ENCODE results near the gene LRPPRC. TPM values are rescaled to one million over a fixed set of nuclear protein-coding genes. Genes with fewer than 3 reads are reported as not detected.

LRPPRC gene
- total and polyA plus RNA-seq, 2 donors = 34.8 to 52.7 TPM

GRCh38 chr2:43890855-43891254 lies 104.9 kb downstream of the LRPPRC start:
- Histone ChIP-seq H3K4me3 (ENCODE audit: low read length in 2 of 2) (no peak overlapping the region), H3K4me1 (ENCODE audit: control insufficient read depth in 2 of 2, insufficient read depth in 2 of 2, low read length in 2 of 2) (no peaks in the 10 kb centered on the region), H3K9me3 (ENCODE audit: control insufficient read depth in 2 of 2, insufficient read depth in 1 of 2, low read length in 1 of 2) (no peaks in the 10 kb centered on the region), H3K27ac (ENCODE audit: low read depth in 1 of 2, low read length in 1 of 2) (no peak overlapping the region), H3K27me3 (ENCODE audit: control insufficient read depth in 2 of 2, insufficient read depth in 1 of 2, low read length in 1 of 2) (no peaks in the 10 kb centered on the region), H3K36me3 (ENCODE audit: control insufficient read depth in 2 of 2, insufficient read depth in 2 of 2, low read length in 1 of 2) (peaks cover 39 to 81% of the 10 kb centered on the region in 2 donors)
- WGBS = 98% methylated on average over 4 of the region's 4 CpGs
- no peak for DNase-seq (ENCODE audit: low read depth in 6 of 9, low spot score in 9 of 9)

- Histone ChIP-seq H3K36me3 (ENCODE audit: control insufficient read depth in 2 of 2, insufficient read depth in 2 of 2, low read length in 1 of 2) (peaks cover 37 to 69% of the 10 kb centered on the region in 2 donors), H3K4me1 (ENCODE audit: control insufficient read depth in 2 of 2, insufficient read depth in 2 of 2, low read length in 2 of 2) (no peaks in the 10 kb centered on the region), H3K9me3 (ENCODE audit: control insufficient read depth in 2 of 2, insufficient read depth in 1 of 2, low read length in 1 of 2) (no peaks in the 10 kb centered on the region), H3K27ac (ENCODE audit: low read depth in 1 of 2, low read length in 1 of 2) (no peak overlapping the region), H3K27me3 (ENCODE audit: control insufficient read depth in 2 of 2, insufficient read depth in 1 of 2, low read length in 1 of 2) (no peaks in the 10 kb centered on the region), H3K4me3 (ENCODE audit: low read length in 2 of 2) (no peak overlapping the region)
- DNase-seq (ENCODE audit: low read depth in 6 of 9, low spot score in 9 of 9) = no peak
- over 99% methylated on average over 4 of the region's 4 CpGs for WGBS
Observed at GRCh38 chr2:43889416-43889815, 106.4 kb downstream of the LRPPRC start.

- Histone ChIP-seq H3K4me3 (ENCODE audit: low read length in 2 of 2) (no peak overlapping the region), H3K4me1 (ENCODE audit: control insufficient read depth in 2 of 2, insufficient read depth in 2 of 2, low read length in 2 of 2) (no peaks in the 10 kb centered on the region), H3K9me3 (ENCODE audit: control insufficient read depth in 2 of 2, insufficient read depth in 1 of 2, low read length in 1 of 2) (no peaks in the 10 kb centered on the region), H3K27ac (ENCODE audit: low read depth in 1 of 2, low read length in 1 of 2) (no peak overlapping the region), H3K36me3 (ENCODE audit: control insufficient read depth in 2 of 2, insufficient read depth in 2 of 2, low read length in 1 of 2) (peaks cover 31 to 47% of the 10 kb centered on the region in 2 donors), H3K27me3 (ENCODE audit: control insufficient read depth in 2 of 2, insufficient read depth in 1 of 2, low read length in 1 of 2) (no peaks in the 10 kb centered on the region)
- WGBS = 97% methylated on average over 7 of the region's 7 CpGs
- DNase-seq (ENCODE audit: low read depth in 6 of 9, low spot score in 9 of 9) = no peak
Observed at GRCh38 chr2:43887176-43887575, 108.6 kb downstream of the LRPPRC start.

- no peaks in the 10 kb centered on the region for H3K9me3 ChIP-seq (ENCODE audit: control insufficient read depth in 2 of 2, insufficient read depth in 1 of 2, low read length in 1 of 2)
Observed at GRCh38 chr2:43885132-43885632, 110.6 kb downstream of the LRPPRC start.

GRCh38 chr2:43884689-43885088 lies 111.1 kb downstream of the LRPPRC start:
- no peaks in the 10 kb centered on the region for H3K4me1 ChIP-seq (ENCODE audit: control insufficient read depth in 2 of 2, insufficient read depth in 2 of 2, low read length in 2 of 2)
- DNase-seq (ENCODE audit: low read depth in 6 of 9, low spot score in 9 of 9) = no peak
- H3K27ac ChIP-seq (ENCODE audit: low read depth in 1 of 2, low read length in 1 of 2) = no peak overlapping the region
- H3K4me3 ChIP-seq (ENCODE audit: low read length in 2 of 2) = no peak overlapping the region
- no peaks in the 10 kb centered on the region for H3K27me3 ChIP-seq (ENCODE audit: control insufficient read depth in 2 of 2, insufficient read depth in 1 of 2, low read length in 1 of 2)
- peaks cover 27 to 28% of the 10 kb centered on the region in 2 donors for H3K36me3 ChIP-seq (ENCODE audit: control insufficient read depth in 2 of 2, insufficient read depth in 2 of 2, low read length in 1 of 2)
- no peaks in the 10 kb centered on the region for H3K9me3 ChIP-seq (ENCODE audit: control insufficient read depth in 2 of 2, insufficient read depth in 1 of 2, low read length in 1 of 2)
- 97% methylated on average over 5 of the region's 5 CpGs for WGBS

More at GRCh38 chr2:43885132-43885632, 110.6 kb downstream of the LRPPRC start:
- H3K4me1 ChIP-seq (ENCODE audit: control insufficient read depth in 2 of 2, insufficient read depth in 2 of 2, low read length in 2 of 2) = no peaks in the 10 kb centered on the region
- no peaks in the 10 kb centered on the region for H3K27me3 ChIP-seq (ENCODE audit: control insufficient read depth in 2 of 2, insufficient read depth in 1 of 2, low read length in 1 of 2)
- WGBS = 97% methylated on average over 7 of the region's 7 CpGs
- H3K27ac ChIP-seq (ENCODE audit: low read depth in 1 of 2, low read length in 1 of 2) = no peak overlapping the region
- H3K4me3 ChIP-seq (ENCODE audit: low read length in 2 of 2) = no peak overlapping the region
- peaks cover 27 to 31% of the 10 kb centered on the region in 2 donors for H3K36me3 ChIP-seq (ENCODE audit: control insufficient read depth in 2 of 2, insufficient read depth in 2 of 2, low read length in 1 of 2)
- DNase-seq (ENCODE audit: low read depth in 6 of 9, low spot score in 9 of 9) = no peak

- Histone ChIP-seq H3K4me3 (ENCODE audit: low read length in 2 of 2) (no peak overlapping the region), H3K36me3 (ENCODE audit: control insufficient read depth in 2 of 2, insufficient read depth in 2 of 2, low read length in 1 of 2) (peaks cover 10% of the 10 kb centered on the region in 2 donors), H3K27ac (ENCODE audit: low read depth in 1 of 2, low read length in 1 of 2) (no peak overlapping the region), H3K4me1 (ENCODE audit: control insufficient read depth in 2 of 2, insufficient read depth in 2 of 2, low read length in 2 of 2) (no peaks in the 10 kb centered on the region), H3K9me3 (ENCODE audit: control insufficient read depth in 2 of 2, insufficient read depth in 1 of 2, low read length in 1 of 2) (no peaks in the 10 kb centered on the region), H3K27me3 (ENCODE audit: control insufficient read depth in 2 of 2, insufficient read depth in 1 of 2, low read length in 1 of 2) (no peaks in the 10 kb centered on the region)
- WGBS = 97% methylated on average over 4 of the region's 4 CpGs
- DNase-seq (ENCODE audit: low read depth in 6 of 9, low spot score in 9 of 9) = no peak
Observed at GRCh38 chr2:43882312-43882711, 113.5 kb downstream of the LRPPRC start.

GRCh38 chr2:43880952-43881351 lies 114.8 kb downstream of the LRPPRC start:
- WGBS = 70% methylated on average over 5 of the region's 5 CpGs

GRCh38 chr2:43880471-43880870 lies 115.3 kb downstream of the LRPPRC start:
- H3K4me1 ChIP-seq (ENCODE audit: control insufficient read depth in 2 of 2, insufficient read depth in 2 of 2, low read length in 2 of 2) = no peaks in the 10 kb centered on the region
- no peaks in the 10 kb centered on the region for H3K27me3 ChIP-seq (ENCODE audit: control insufficient read depth in 2 of 2, insufficient read depth in 1 of 2, low read length in 1 of 2)
- 82% methylated on average over 9 of the region's 9 CpGs for WGBS
- H3K4me3 ChIP-seq (ENCODE audit: low read length in 2 of 2) = no peak overlapping the region
- DNase-seq (ENCODE audit: low read depth in 6 of 9, low spot score in 9 of 9) = no peak
- no peaks in the 10 kb centered on the region for H3K36me3 ChIP-seq (ENCODE audit: control insufficient read depth in 2 of 2, insufficient read depth in 2 of 2, low read length in 1 of 2)
- H3K27ac ChIP-seq (ENCODE audit: low read depth in 1 of 2, low read length in 1 of 2) = no peak overlapping the region
- H3K9me3 ChIP-seq (ENCODE audit: control insufficient read depth in 2 of 2, insufficient read depth in 1 of 2, low read length in 1 of 2) = no peaks in the 10 kb centered on the region

More at GRCh38 chr2:43880952-43881351, 114.8 kb downstream of the LRPPRC start:
- H3K4me1 ChIP-seq (ENCODE audit: control insufficient read depth in 2 of 2, insufficient read depth in 2 of 2, low read length in 2 of 2) = no peaks in the 10 kb centered on the region
- H3K27me3 ChIP-seq (ENCODE audit: control insufficient read depth in 2 of 2, insufficient read depth in 1 of 2, low read length in 1 of 2) = no peaks in the 10 kb centered on the region
- no peaks in the 10 kb centered on the region for H3K9me3 ChIP-seq (ENCODE audit: control insufficient read depth in 2 of 2, insufficient read depth in 1 of 2, low read length in 1 of 2)
- H3K36me3 ChIP-seq (ENCODE audit: control insufficient read depth in 2 of 2, insufficient read depth in 2 of 2, low read length in 1 of 2) = no peaks in the 10 kb centered on the region
- DNase-seq (ENCODE audit: low read depth in 6 of 9, low spot score in 9 of 9) = no peak
- H3K4me3 ChIP-seq (ENCODE audit: low read length in 2 of 2) = no peak overlapping the region
- no peak overlapping the region for H3K27ac ChIP-seq (ENCODE audit: low read depth in 1 of 2, low read length in 1 of 2)

- H3K27ac ChIP-seq (ENCODE audit: low read depth in 1 of 2, low read length in 1 of 2) = no peak overlapping the region
- no peaks in the 10 kb centered on the region for H3K4me1 ChIP-seq (ENCODE audit: control insufficient read depth in 2 of 2, insufficient read depth in 2 of 2, low read length in 2 of 2)
- no peaks in the 10 kb centered on the region for H3K36me3 ChIP-seq (ENCODE audit: control insufficient read depth in 2 of 2, insufficient read depth in 2 of 2, low read length in 1 of 2)
- no peaks in the 10 kb centered on the region for H3K27me3 ChIP-seq (ENCODE audit: control insufficient read depth in 2 of 2, insufficient read depth in 1 of 2, low read length in 1 of 2)
- no peaks in the 10 kb centered on the region for H3K9me3 ChIP-seq (ENCODE audit: control insufficient read depth in 2 of 2, insufficient read depth in 1 of 2, low read length in 1 of 2)
- no peak for DNase-seq (ENCODE audit: low read depth in 6 of 9, low spot score in 9 of 9)
- no peak overlapping the region for H3K4me3 ChIP-seq (ENCODE audit: low read length in 2 of 2)
- WGBS = 92% methylated on average over 5 of the region's 5 CpGs
Observed at GRCh38 chr2:43879261-43879660, 116.5 kb downstream of the LRPPRC start.
